OCI-M2 (cell line): ENCODE data around the gene OSTC.

Experiments used
- DNase-seq: peaks from one replicate; lab custom pipeline; 2025; ENCODE audit not compliant: unreplicated experiment; lab: John Stamatoyannopoulos, UW

The OSTC gene

DNA sequence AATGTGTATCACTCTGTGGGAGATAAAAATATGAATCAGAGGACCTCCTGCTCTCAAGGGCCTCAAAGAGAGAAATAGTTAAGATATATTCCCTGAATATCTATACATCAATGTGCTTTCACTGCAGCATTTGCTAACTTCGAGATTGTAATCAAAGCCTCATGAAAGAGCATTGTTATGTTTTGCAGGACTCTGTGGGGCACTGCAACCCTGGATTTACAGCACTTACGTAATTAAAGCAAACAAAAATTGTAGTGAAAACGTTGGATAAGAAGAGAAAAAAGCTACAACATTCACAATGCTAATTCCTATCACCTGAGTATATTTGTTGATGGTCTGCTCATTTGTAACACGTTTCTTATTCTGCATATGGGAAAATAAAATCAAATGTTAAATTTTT, 64.5 kb downstream of the OSTC start:
- no peak for DNase-seq

DNA sequence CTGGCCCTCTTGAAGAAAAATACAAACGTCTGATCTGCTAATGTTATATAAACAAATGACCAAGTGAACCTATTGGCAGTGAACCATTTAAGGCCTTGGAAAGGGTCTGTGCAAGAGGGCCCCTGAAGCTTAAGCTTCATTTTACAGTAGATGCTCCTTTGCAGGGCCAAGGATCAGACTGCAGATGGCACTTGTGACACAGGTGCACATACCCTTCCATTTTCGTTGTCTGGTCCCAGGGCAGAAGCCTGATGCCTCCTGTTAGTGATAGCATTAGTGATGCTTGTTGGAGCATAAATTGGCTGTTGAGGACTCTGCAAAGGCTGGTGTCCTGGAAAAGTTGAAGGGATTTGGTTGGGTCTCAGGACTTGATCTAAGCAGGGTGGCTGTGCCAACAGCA, 65.9 kb downstream of the OSTC start:
- DNase-seq = no peak

DNA sequence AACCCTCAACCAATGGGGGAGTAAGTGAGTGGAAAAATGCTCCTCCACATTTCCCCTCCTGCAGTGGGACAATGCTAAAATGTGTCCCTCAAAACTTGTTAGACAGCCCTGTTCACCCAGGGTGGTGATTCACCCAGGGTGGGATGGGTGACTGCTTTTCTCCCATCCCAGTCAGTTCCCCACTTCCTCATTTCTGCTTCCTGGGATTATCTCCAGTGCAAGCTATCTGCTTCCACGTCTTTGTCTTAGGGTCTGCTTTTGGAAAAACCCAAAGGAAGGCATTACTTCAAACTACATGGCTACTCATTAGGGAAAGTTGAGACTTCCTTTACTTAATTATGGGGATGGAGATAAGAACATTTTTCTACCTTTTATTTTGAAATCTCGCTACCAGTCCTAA, 67.0 kb downstream of the OSTC start:
- DNase-seq = no peak
